WERI-Rb-1 (cell line): ENCODE measurements around the gene FGFR1OP2.

ENCODE experiments used
- DNase-seq: peaks from one replicate; pipeline ENCODE4 v3.0.0-alpha.2; 2020
- H3K27ac ChIP-seq: fragments of 250-450 bp; sonication (Bioruptor Pico); 2 replicates; pipeline ENCODE4 v1.5.1; 2020; ENCODE audit warnings: mild to moderate bottlenecking, moderate library complexity
- H3K27me3 ChIP-seq: fragments of 250-450 bp; sonication (Bioruptor Pico); 2 replicates; pipeline ENCODE4 v1.5.1; 2021; ENCODE audit warnings: mild to moderate bottlenecking, low read depth, moderate library complexity; ENCODE audit not compliant: insufficient read depth, severe bottlenecking
- H3K36me3 ChIP-seq: fragments of 250-450 bp; sonication (Bioruptor Pico); 2 replicates; pipeline ENCODE4 v1.5.1; 2020; ENCODE audit warnings: mild to moderate bottlenecking, moderate library complexity
- H3K4me3 ChIP-seq: 2 replicates; pipeline ENCODE4 v1.5.1; 2011; ENCODE audit warnings: low read depth, mild to moderate bottlenecking, control low read depth, low read length
- H3K9me3 ChIP-seq: fragments of 250-450 bp; sonication (Bioruptor Pico); 2 replicates; pipeline ENCODE4 v1.5.1; 2021; ENCODE audit warnings: mild to moderate bottlenecking, moderate library complexity; ENCODE audit not compliant: severe bottlenecking
- TF ChIP-seq, protein P1 (sequence below): IDR thresholded peaks from 2 replicates; pipeline ENCODE4 v1.5.1; 2011; ENCODE audit warnings: low read depth, mild to moderate bottlenecking, control low read depth, inconsistent platforms, low read length

FGFR1OP2 gene

DNA sequence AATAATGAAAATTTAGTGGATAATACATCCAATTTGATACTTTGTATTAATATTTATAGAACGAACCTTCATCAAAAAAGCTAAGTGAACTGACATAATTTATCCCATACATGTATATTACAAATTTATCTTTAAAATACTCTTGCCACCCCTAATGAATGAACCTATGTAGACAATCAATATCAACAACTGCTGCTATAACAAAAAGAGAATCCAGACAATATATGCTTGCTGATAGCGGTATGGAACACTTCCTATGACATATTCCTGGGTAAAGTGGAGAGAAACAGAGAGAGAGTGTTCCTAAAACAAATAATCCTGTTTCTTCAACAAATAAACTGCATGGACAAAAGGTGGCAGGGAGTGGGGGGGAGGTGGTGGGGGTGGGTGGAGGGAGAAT is 44.6 kb downstream of the FGFR1OP2 start:
- DNase-seq = no peak
- H3K27ac ChIP-seq = no peak overlapping the region
- TF ChIP-seq, protein P1, sequence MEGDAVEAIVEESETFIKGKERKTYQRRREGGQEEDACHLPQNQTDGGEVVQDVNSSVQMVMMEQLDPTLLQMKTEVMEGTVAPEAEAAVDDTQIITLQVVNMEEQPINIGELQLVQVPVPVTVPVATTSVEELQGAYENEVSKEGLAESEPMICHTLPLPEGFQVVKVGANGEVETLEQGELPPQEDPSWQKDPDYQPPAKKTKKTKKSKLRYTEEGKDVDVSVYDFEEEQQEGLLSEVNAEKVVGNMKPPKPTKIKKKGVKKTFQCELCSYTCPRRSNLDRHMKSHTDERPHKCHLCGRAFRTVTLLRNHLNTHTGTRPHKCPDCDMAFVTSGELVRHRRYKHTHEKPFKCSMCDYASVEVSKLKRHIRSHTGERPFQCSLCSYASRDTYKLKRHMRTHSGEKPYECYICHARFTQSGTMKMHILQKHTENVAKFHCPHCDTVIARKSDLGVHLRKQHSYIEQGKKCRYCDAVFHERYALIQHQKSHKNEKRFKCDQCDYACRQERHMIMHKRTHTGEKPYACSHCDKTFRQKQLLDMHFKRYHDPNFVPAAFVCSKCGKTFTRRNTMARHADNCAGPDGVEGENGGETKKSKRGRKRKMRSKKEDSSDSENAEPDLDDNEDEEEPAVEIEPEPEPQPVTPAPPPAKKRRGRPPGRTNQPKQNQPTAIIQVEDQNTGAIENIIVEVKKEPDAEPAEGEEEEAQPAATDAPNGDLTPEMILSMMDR = no peak
- no peak overlapping the region for H3K4me3 ChIP-seq
- no peaks in the 10 kb centered on the region for H3K9me3 ChIP-seq
- no peaks in the 10 kb centered on the region for H3K27me3 ChIP-seq
- H3K36me3 ChIP-seq = peaks cover 16% of the 10 kb centered on the region

DNA sequence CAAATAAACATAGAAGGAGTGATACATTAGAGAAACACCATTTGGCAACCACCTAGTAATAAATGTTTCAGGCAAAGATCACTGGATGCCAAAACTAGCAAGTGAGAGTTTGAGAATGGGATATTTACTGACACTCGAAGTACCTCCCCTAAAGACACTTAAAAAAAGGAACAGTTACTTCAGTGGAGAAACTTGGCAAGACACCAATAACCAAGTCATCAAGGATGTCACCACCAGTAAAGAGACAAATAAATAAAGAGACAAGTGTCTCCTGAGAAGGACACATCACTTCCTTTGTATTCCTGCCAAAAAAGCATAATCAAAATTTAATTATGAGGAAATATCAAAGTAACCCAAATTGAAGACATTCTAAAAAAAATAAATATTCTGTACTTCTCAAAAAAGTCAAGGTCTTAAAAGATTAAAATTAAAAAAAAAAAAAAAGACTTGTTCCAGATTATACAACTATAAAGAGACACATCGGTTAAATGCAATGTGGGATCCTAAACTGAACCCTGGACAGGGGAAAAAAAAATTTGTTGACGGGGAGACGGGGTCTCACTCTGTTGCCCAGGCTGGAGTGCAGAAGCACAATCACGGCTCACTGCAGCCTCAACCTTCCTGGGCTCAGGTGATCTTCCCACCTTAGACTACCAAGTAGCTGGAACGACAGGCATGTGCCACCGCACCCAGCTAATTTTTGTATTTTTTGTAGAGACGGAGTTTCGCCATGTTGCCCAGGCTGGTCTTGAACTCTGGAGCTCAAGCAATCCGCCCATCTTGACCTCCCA is 49.6 kb downstream of the FGFR1OP2 start:
- Histone ChIP-seq H3K9me3 (no peaks in the 10 kb centered on the region), H3K27me3 (no peaks in the 10 kb centered on the region), H3K4me3 (no peak overlapping the region), H3K27ac (no peak overlapping the region), H3K36me3 (peaks cover 14% of the 10 kb centered on the region; the same call in 1 of the 2 replicates)
- TF ChIP-seq, protein P1 = no peak
- no peak for DNase-seq

DNA sequence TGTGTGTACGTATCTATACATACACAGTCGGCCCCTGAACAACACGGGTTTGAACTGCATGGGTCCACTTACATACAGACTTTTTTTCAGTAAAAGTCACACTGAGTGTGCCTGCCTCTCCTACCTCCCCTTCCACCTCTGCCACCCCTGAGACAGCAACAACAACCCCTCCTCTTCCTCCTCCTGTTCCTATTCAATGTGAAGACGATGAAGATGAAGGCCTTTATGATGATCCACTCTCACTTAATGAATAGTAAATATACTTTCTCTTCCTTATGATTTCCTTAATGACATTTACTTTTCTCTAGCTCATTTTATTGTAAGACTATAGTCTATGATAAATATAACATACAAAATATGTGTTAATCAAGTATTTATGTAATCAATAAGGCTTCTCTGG is 50.4 kb downstream of the FGFR1OP2 start:
- Histone ChIP-seq H3K4me3 (no peak overlapping the region), H3K27ac (no peak overlapping the region), H3K9me3 (no peaks in the 10 kb centered on the region), H3K36me3 (peaks cover 14% of the 10 kb centered on the region; the same call in 1 of the 2 replicates), H3K27me3 (no peaks in the 10 kb centered on the region)
- no peak for DNase-seq
- TF ChIP-seq, protein P1 = no peak

DNA sequence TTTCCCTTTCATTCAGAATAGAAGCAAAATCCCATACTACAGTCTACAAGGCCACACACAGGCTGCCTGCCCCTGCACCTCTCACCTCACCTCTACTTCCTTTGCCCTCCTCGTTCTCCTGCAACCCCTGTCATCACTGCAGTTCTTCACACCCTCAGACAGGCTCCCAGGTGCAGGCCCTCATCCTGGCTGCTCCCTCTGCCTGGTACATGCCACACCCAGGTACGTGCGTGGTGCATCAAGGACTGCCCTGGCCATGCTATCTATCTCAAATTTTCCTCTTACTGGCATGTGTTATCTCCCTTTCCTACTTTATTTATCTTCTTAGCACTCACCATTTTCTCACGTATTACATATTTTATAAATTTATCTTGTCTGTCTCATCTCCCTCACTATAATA is 51.6 kb downstream of the FGFR1OP2 start:
- no peak for DNase-seq
- H3K36me3 ChIP-seq = peaks cover 26% of the 10 kb centered on the region
- TF ChIP-seq, protein P1 = no peak

DNA sequence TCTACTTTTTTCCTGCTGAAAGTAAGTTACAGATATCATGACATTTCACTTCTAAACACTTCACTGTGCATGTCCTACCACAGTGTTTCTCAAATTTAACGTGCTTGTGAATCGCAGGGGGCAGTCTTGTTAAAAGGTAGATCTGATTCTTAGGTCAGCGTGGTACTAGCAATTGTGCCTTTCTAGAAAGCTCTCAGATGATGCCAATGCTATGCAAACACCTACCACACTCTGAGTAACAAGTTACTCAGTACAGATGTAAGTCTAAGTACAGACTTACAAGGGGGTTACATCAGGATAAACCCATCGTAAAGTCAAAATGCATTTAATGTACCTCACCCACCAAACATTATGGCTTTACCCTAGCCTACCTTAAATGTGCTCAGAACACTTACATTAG is 53.6 kb downstream of the FGFR1OP2 start:
- H3K9me3 ChIP-seq = no peaks in the 10 kb centered on the region
- H3K4me3 ChIP-seq = no peak overlapping the region
- peaks cover 38% of the 10 kb centered on the region for H3K36me3 ChIP-seq

More for the DNA sequence above, 51.6 kb downstream of the FGFR1OP2 start:
- Histone ChIP-seq H3K27ac (no peak overlapping the region), H3K4me3 (no peak overlapping the region), H3K27me3 (no peaks in the 10 kb centered on the region), H3K9me3 (no peaks in the 10 kb centered on the region)

More for the DNA sequence above, 53.6 kb downstream of the FGFR1OP2 start:
- Histone ChIP-seq H3K27me3 (no peaks in the 10 kb centered on the region), H3K27ac (no peak overlapping the region)
- TF ChIP-seq, protein P1 = no peak
- DNase-seq = no peak
